ENCODE data around the gene LHFPL4. TPM values are rescaled to one million over a fixed set of nuclear protein-coding genes. Genes with fewer than 3 reads are reported as not detected.

Gene LHFPL4
- total RNA-seq, 4 donors from 2014 or later, result 0.04 to 0.13 TPM; not detected in 2

GRCh38 chr3:9476935-9477334 lies 76.7 kb downstream of the LHFPL4 start:
- Histone ChIP-seq H3K36me3 (peaks cover 16 to 99% of the 10 kb centered on the region in 2 donors), H3K4me1 (no peaks in the 10 kb centered on the region), H3K4me3 (no peak overlapping the region), H3K9me3 (no peaks in the 10 kb centered on the region), H3K27me3 (no peaks in the 10 kb centered on the region), H3K27ac (no peak overlapping the region)
- 82 to 91% methylated on average over 3 to 5 of the region's 5 CpGs for WGBS, 2 donors (ENCODE audit: low coverage in 1 of 2)
- ATAC-seq, result no peak
- no peak for TF ChIP-seq POLR2A (IDR thresholded peaks at IDR 0.05)
- no peak for TF ChIP-seq CTCF (IDR thresholded peaks at IDR 0.05)
- TF ChIP-seq EP300 (IDR thresholded peaks at IDR 0.05), result no peak
- TF ChIP-seq POLR2AphosphoS5 (IDR thresholded peaks at IDR 0.05), result no peak

GRCh38 chr3:9474482-9474881 lies 79.1 kb downstream of the LHFPL4 start:
- no peak overlapping the region for H3K4me3 ChIP-seq
- TF ChIP-seq POLR2A (IDR thresholded peaks at IDR 0.05), result no peak
- TF ChIP-seq POLR2AphosphoS5 (IDR thresholded peaks at IDR 0.05), result no peak
- no peak overlapping the region for H3K27ac ChIP-seq
- ATAC-seq, result no peak
- H3K36me3 ChIP-seq, result peaks cover 16 to 100% of the 10 kb centered on the region in 2 donors
- no peaks in the 10 kb centered on the region for H3K9me3 ChIP-seq
- no peaks in the 10 kb centered on the region for H3K27me3 ChIP-seq
- WGBS, 2 donors (ENCODE audit: low coverage in 1 of 2), result 89 to 91% methylated on average over 5 to 6 of the region's 6 CpGs
- no peaks in the 10 kb centered on the region for H3K4me1 ChIP-seq

- no peaks in the 10 kb centered on the region for H3K9me3 ChIP-seq
- no peak for ATAC-seq
Measured at GRCh38 chr3:9473496-9474065, 80.0 kb downstream of the LHFPL4 start.

GRCh38 chr3:9469986-9470385 lies 83.6 kb downstream of the LHFPL4 start:
- Histone ChIP-seq H3K36me3 (peaks cover 20 to 100% of the 10 kb centered on the region in 2 donors), H3K4me3 (no peak overlapping the region), H3K27me3 (no peaks in the 10 kb centered on the region), H3K4me1 (no peaks in the 10 kb centered on the region), H3K9me3 (no peaks in the 10 kb centered on the region), H3K27ac (no peak overlapping the region)
- TF ChIP-seq EP300 (IDR thresholded peaks at IDR 0.05), result no peak
- TF ChIP-seq POLR2A (IDR thresholded peaks at IDR 0.05), result no peak
- no peak for TF ChIP-seq POLR2AphosphoS5 (IDR thresholded peaks at IDR 0.05)
- no peak for TF ChIP-seq CTCF (IDR thresholded peaks at IDR 0.05)
- no peak for ATAC-seq
- 87 to 92% methylated on average over 2 to 3 of the region's 3 CpGs for WGBS, 2 donors (ENCODE audit: low coverage in 1 of 2)

More at GRCh38 chr3:9473496-9474065, 80.0 kb downstream of the LHFPL4 start:
- no peaks in the 10 kb centered on the region for H3K27me3 ChIP-seq
- H3K27ac ChIP-seq, result no peak overlapping the region
- H3K4me1 ChIP-seq, result no peaks in the 10 kb centered on the region
- TF ChIP-seq CTCF (IDR thresholded peaks at IDR 0.05) (no peak), POLR2A (IDR thresholded peaks at IDR 0.05) (no peak), POLR2AphosphoS5 (IDR thresholded peaks at IDR 0.05) (no peak), EP300 (IDR thresholded peaks at IDR 0.05) (no peak)
- H3K36me3 ChIP-seq, result peaks cover 16 to 100% of the 10 kb centered on the region in 2 donors
- no peak overlapping the region for H3K4me3 ChIP-seq

- WGBS, 2 donors (ENCODE audit: low coverage in 1 of 2), result 74 to 94% methylated on average over 5 to 6 of the region's 7 CpGs
Measured at GRCh38 chr3:9468460-9468859, 85.2 kb downstream of the LHFPL4 start.

More at GRCh38 chr3:9468460-9468859, 85.2 kb downstream of the LHFPL4 start:
- H3K27me3 ChIP-seq, result no peaks in the 10 kb centered on the region
- no peak overlapping the region for H3K27ac ChIP-seq
- TF ChIP-seq POLR2A (IDR thresholded peaks at IDR 0.05) (no peak), POLR2AphosphoS5 (IDR thresholded peaks at IDR 0.05) (no peak), EP300 (IDR thresholded peaks at IDR 0.05) (no peak), CTCF (IDR thresholded peaks at IDR 0.05) (no peak)
- ATAC-seq, result no peak
- no peaks in the 10 kb centered on the region for H3K4me1 ChIP-seq
- peaks cover 15 to 100% of the 10 kb centered on the region in 2 donors for H3K36me3 ChIP-seq
- no peaks in the 10 kb centered on the region for H3K9me3 ChIP-seq
- H3K4me3 ChIP-seq, result no peak overlapping the region

Measured in gastroesophageal sphincter (tissue), 4 donors.